HG02973 (cell line): ENCODE results near the gene PCDH19.

Experiments
- ATAC-seq: cut with Tn5 transposase; IDR thresholded peaks from one replicate; pipeline ENCODE4 v1.9.1; 2021; ENCODE audit warnings: moderate library complexity; ENCODE audit not compliant: unreplicated experiment

PCDH19 gene

GRCh38 chrX:100407147-100407783 is 2.8 kb downstream of the PCDH19 start:
- no peak for ATAC-seq

GRCh38 chrX:100405424-100405823 is 4.6 kb downstream of the PCDH19 start:
- ATAC-seq, result no peak

- ATAC-seq, result no peak
Measured at GRCh38 chrX:100404851-100405250, 5.2 kb downstream of the PCDH19 start.

GRCh38 chrX:100395781-100396180 is 14.3 kb downstream of the PCDH19 start:
- no peak for ATAC-seq

GRCh38 chrX:100381619-100382018 is 28.5 kb downstream of the PCDH19 start:
- no peak for ATAC-seq

- no peak for ATAC-seq
Measured at GRCh38 chrX:100379388-100379986, 30.6 kb downstream of the PCDH19 start.

- no peak for ATAC-seq
Measured at GRCh38 chrX:100377826-100378225, 32.2 kb downstream of the PCDH19 start.

- ATAC-seq, result no peak
Measured at GRCh38 chrX:100376576-100376975, 33.5 kb downstream of the PCDH19 start.

- ATAC-seq, result no peak
Measured at GRCh38 chrX:100373673-100374072, 36.4 kb downstream of the PCDH19 start.

- no peak for ATAC-seq
Measured at GRCh38 chrX:100368167-100368566, 41.9 kb downstream of the PCDH19 start.

GRCh38 chrX:100363896-100364295 is 46.2 kb downstream of the PCDH19 start:
- no peak for ATAC-seq

- ATAC-seq, result no peak
Measured at GRCh38 chrX:100358766-100359165, 51.3 kb downstream of the PCDH19 start.

GRCh38 chrX:100356351-100356896 is 53.6 kb downstream of the PCDH19 start:
- no peak for ATAC-seq

- no peak for ATAC-seq
Measured at GRCh38 chrX:100355680-100356079, 54.4 kb downstream of the PCDH19 start.

GRCh38 chrX:100353326-100353725 is 56.7 kb downstream of the PCDH19 start:
- ATAC-seq, result no peak

- ATAC-seq, result no peak
Measured at GRCh38 chrX:100350704-100351489, 59.2 kb downstream of the PCDH19 start.

GRCh38 chrX:100349391-100349790 is 60.7 kb downstream of the PCDH19 start:
- ATAC-seq, result no peak

- ATAC-seq, result no peak
Measured at GRCh38 chrX:100341142-100341510, 68.9 kb downstream of the PCDH19 start.

- ATAC-seq, result no peak
Measured at GRCh38 chrX:100340491-100341141, 69.5 kb downstream of the PCDH19 start.

GRCh38 chrX:100328351-100328750 is 81.7 kb downstream of the PCDH19 start:
- no peak for ATAC-seq

- no peak for ATAC-seq
Measured at GRCh38 chrX:100319716-100320115, 90.4 kb downstream of the PCDH19 start.
